Measurements from ENCODE around the gene CHMP4A. TPM values are rescaled to one million over a fixed set of nuclear protein-coding genes. Genes with fewer than 3 reads are reported as not detected.
"Not testable (repeated sequence)": the region's sequence is repeated elsewhere in the genome, so short reads cannot be mapped to it uniquely, and the experiment has no call there.

The CHMP4A gene
- total and polyA plus RNA-seq, 2 of the 13 experiments (the other 11 are each of a cell fraction or from before 2014, with no cell fraction given) = 83.6 to 113 TPM

- POLR2A ChIA-PET = interaction anchor here (0.7 to 2.9 kb wide), 10 partner anchors 8 to 277 kb away, joined by 3 to 23 read pairs (median 4); partner anchors contain the start of genes CHMP4A, DCAF11, EMC9 and IPO4
- H2AFZ ChIP-seq (ENCODE audit: low read length); in situ Hi-C loops (cut with HindIII; ENCODE audit: extremely low pct_ligation_motif_present, low pct_unique_long_range_greater_than_20kb); ATAC-seq; CTCF ChIA-PET (ENCODE audit: low intra/inter-chr PET ratio, low total read pairs); H3K4me2 ChIP-seq (ENCODE audit: low read depth, low read length); H4K20me1 ChIP-seq (ENCODE audit: insufficient read depth, low read length); H3K4me3 ChIP-seq (replicated peaks in 1 of 3; ENCODE audit: insufficient read depth in 1 of 3, low read depth in 2 of 3, low read length in 3 of 3); H3K9me3 ChIP-seq (ENCODE audit: low read length); BruUV-seq (replicated peaks); H3K27ac ChIP-seq (ENCODE audit: extremely low read length, insufficient read depth, low read length); intact Hi-C loops (cut with micrococcal nuclease; ENCODE audit: unreplicated experiment); H3K79me2 ChIP-seq (ENCODE audit: insufficient read depth, low read length); DNase-seq (ENCODE audit: low spot score); H3K4me1 ChIP-seq (ENCODE audit: insufficient read depth, low read length); FAIRE-seq; H3K9ac ChIP-seq (ENCODE audit: insufficient read depth, low read depth, low read length); H3K27me3 ChIP-seq (ENCODE audit: control insufficient read depth in 1 of 2, insufficient read depth in 2 of 2, low read length in 2 of 2); TF ChIP-seq HNF1A (IDR thresholded peaks at IDR 0.05; ENCODE audit: low read depth): not testable (repeated sequence)
- peaks cover 29 to 36% of the 10 kb centered on the region in 2 experiments; a peak in 4 of 5 replicates for H3K36me3 ChIP-seq (replicated peaks in 1 of 2; ENCODE audit: control insufficient read depth in 1 of 2, insufficient read depth in 2 of 2, low read length in 2 of 2)
- WGBS (ENCODE audit: low lambda C conversion rate) = 98% methylated on average over 16 of the region's 16 CpGs
- 0 out of 2 replicates have a peak, but pooled peaks have one; percentile 37 for TF ChIP-seq ZNF230 (CRISPR knock-in tag; IDR thresholded peaks at IDR 0.05)
- TF ChIP-seq ZNF326 (CRISPR knock-in tag; IDR thresholded peaks at IDR 0.05; ENCODE audit: borderline replicate concordance) = 0 out of 2 replicates have a peak, but pooled peaks have one; percentile 27
- TF ChIP-seq HNF1A (CRISPR knock-in tag; IDR thresholded peaks at IDR 0.05; ENCODE audit: borderline replicate concordance) = 0 out of 2 replicates have a peak, but pooled peaks have one; percentile 19
- TF ChIP-seq MTA1 (CRISPR knock-in tag; IDR thresholded peaks at IDR 0.05; ENCODE audit: borderline replicate concordance) = 0 out of 2 replicates have a peak, but pooled peaks have one; percentile 21
- TF ChIP-seq ZNF704 (CRISPR knock-in tag; IDR thresholded peaks at IDR 0.05; ENCODE audit: borderline replicate concordance) = peak; percentile 61; the same call in 1 of the 2 replicates
- peak in 1 of 2 experiments; percentile 36; a peak in 1 of 4 replicates for TF ChIP-seq HMGXB4 (CRISPR knock-in tag; IDR thresholded peaks at IDR 0.05; ENCODE audit: borderline replicate concordance in 1 of 2, low read depth in 1 of 2)
- 0 out of 2 replicates have a peak, but pooled peaks have one; percentile 13 for TF ChIP-seq MED1 (CRISPR knock-in tag; IDR thresholded peaks at IDR 0.05)
- TF ChIP-seq SAFB2 (CRISPR knock-in tag; IDR thresholded peaks at IDR 0.05; ENCODE audit: borderline replicate concordance, low read depth) = peak; percentile 53; the same call in 1 of the 2 replicates
- 0 out of 2 replicates have a peak, but pooled peaks have one; percentile 63 for TF ChIP-seq ZNF782 (CRISPR knock-in tag; IDR thresholded peaks at IDR 0.05; ENCODE audit: borderline replicate concordance)
- 0 out of 2 replicates have a peak, but pooled peaks have one; percentile 40 for TF ChIP-seq DNMT1 (CRISPR knock-in tag; IDR thresholded peaks at IDR 0.05)
- 0 out of 2 replicates have a peak, but pooled peaks have one; percentile 65 for TF ChIP-seq ZBTB3 (CRISPR knock-in tag; IDR thresholded peaks at IDR 0.05; ENCODE audit: borderline replicate concordance, low read depth)
- 0 out of 2 replicates have a peak, but pooled peaks have one; percentile 45 for TF ChIP-seq ZNF737 (CRISPR knock-in tag; IDR thresholded peaks at IDR 0.05; ENCODE audit: borderline replicate concordance)
- TF ChIP-seq ARNTL (CRISPR knock-in tag; IDR thresholded peaks at IDR 0.05) = 0 out of 2 replicates have a peak, but pooled peaks have one; percentile 21
Observed at GRCh38 chr14:24203249-24203886, 9.9 kb downstream of the CHMP4A start.

Data from HepG2 (cell line).